ENCODE data around the gene IFT57. TPM values are rescaled to one million over a fixed set of nuclear protein-coding genes. Genes with fewer than 3 reads are reported as not detected.

IFT57 gene
- total and polyA plus RNA-seq, 2 experiments from 2014 or later = 28.6 to 49.0 TPM

GRCh38 chr3:108215871-108216270, 6.4 kb downstream of the IFT57 start (continued):
- no peak for TF ChIP-seq REST (IDR thresholded peaks at IDR 0.05; ENCODE audit: unreplicated experiment)
- TF ChIP-seq ZNF462 (CRISPR knock-in tag; IDR thresholded peaks at IDR 0.05) = no peak
- TF ChIP-seq STAT1 (IDR thresholded peaks at IDR 0.05; ENCODE audit: unreplicated experiment) = no peak
- TF ChIP-seq JUNB (IDR thresholded peaks at IDR 0.05; ENCODE audit: unreplicated experiment) = no peak

GRCh38 chr3:108209579-108209978, 12.6 kb downstream of the IFT57 start:
- H3K79me2 ChIP-seq (replicated peaks; ENCODE audit: insufficient read depth) = no peaks in the 10 kb centered on the region
- H3K9me3 Mint-ChIP-seq = no peaks in the 10 kb centered on the region
- H4K20me1 ChIP-seq (replicated peaks; ENCODE audit: insufficient read depth) = no peaks in the 10 kb centered on the region
- H2AFZ ChIP-seq = no peak overlapping the region
- H3K27me3 ChIP-seq (ENCODE audit: insufficient read depth) = no peaks in the 10 kb centered on the region
- H3K27ac Mint-ChIP-seq = no peak overlapping the region
- no peak overlapping the region for H3K4me3 ChIP-seq
- H3K36me3 Mint-ChIP-seq (ENCODE audit: low read depth) = no peaks in the 10 kb centered on the region
- H3K4me2 ChIP-seq = no peak overlapping the region
- H3K4me1 Mint-ChIP-seq = no peaks in the 10 kb centered on the region
- H3K36me3 ChIP-seq (ENCODE audit: insufficient read depth) = no peaks in the 10 kb centered on the region
- no peaks in the 10 kb centered on the region for H3K9me2 ChIP-seq (ENCODE audit: insufficient read depth)
- ATAC-seq (no peak), DNase-seq (ENCODE audit: low spot score) (no peak)
- H3K4me3 Mint-ChIP-seq = no peak overlapping the region
- no peaks in the 10 kb centered on the region for H3K4me1 ChIP-seq (ENCODE audit: insufficient read depth)
- H3F3A ChIP-seq (replicated peaks; ENCODE audit: low read depth) = no peaks in the 10 kb centered on the region
- no peak overlapping the region for H3K27ac ChIP-seq (ENCODE audit: low read depth)
- no peaks in the 10 kb centered on the region for H3K27me3 Mint-ChIP-seq (ENCODE audit: insufficient read depth, low read depth, poor library complexity)
- TF ChIP-seq STAT1 (IDR thresholded peaks at IDR 0.05; ENCODE audit: unreplicated experiment) = no peak
- no peak for TF ChIP-seq EZH2phosphoT487 (IDR thresholded peaks at IDR 0.05; ENCODE audit: unreplicated experiment)
- no peak for TF ChIP-seq JUNB (IDR thresholded peaks at IDR 0.05; ENCODE audit: unreplicated experiment)
- TF ChIP-seq ZNF462 (CRISPR knock-in tag; IDR thresholded peaks at IDR 0.05) = no peak

Measured in GM23338 (cell line).